ENCODE measurements around the gene SMAD1.

Gene SMAD1

GRCh38 chr4:145554691-145555090, 73.0 kb downstream of the SMAD1 start:
- DNase-seq (ENCODE audit: low read depth in 2 of 2) = no peak
- no peak overlapping the region for H3K4me3 ChIP-seq (replicated peaks in 1 of 2; ENCODE audit: low read depth in 2 of 2, low read length in 2 of 2)
- no peak for TF ChIP-seq CTCF (IDR thresholded peaks at IDR 0.05; ENCODE audit: low read depth, low read length)

GRCh38 chr4:145557720-145558119, 76.1 kb downstream of the SMAD1 start:
- H3K4me3 ChIP-seq (replicated peaks in 1 of 2; ENCODE audit: low read depth in 2 of 2, low read length in 2 of 2) = no peak overlapping the region
- TF ChIP-seq CTCF (IDR thresholded peaks at IDR 0.05; ENCODE audit: low read depth, low read length) = peak; percentile 97
- DNase-seq (ENCODE audit: low read depth in 2 of 2) = peak; percentile 80 to 84

- TF ChIP-seq CTCF (IDR thresholded peaks at IDR 0.05; ENCODE audit: low read depth, low read length) = no peak
- no peak for DNase-seq (ENCODE audit: low read depth in 2 of 2)
- H3K4me3 ChIP-seq (replicated peaks in 1 of 2; ENCODE audit: low read depth in 2 of 2, low read length in 2 of 2) = no peak overlapping the region
Observed at GRCh38 chr4:145563293-145563985, 81.8 kb downstream of the SMAD1 start.

- TF ChIP-seq CTCF (IDR thresholded peaks at IDR 0.05; ENCODE audit: low read depth, low read length) = no peak
- DNase-seq (ENCODE audit: low read depth in 2 of 2) = peak in 1 of 2 donors; percentile 9
- no peak overlapping the region for H3K4me3 ChIP-seq (replicated peaks in 1 of 2; ENCODE audit: low read depth in 2 of 2, low read length in 2 of 2)
Observed at GRCh38 chr4:145564540-145564939, 82.9 kb downstream of the SMAD1 start.

- DNase-seq (ENCODE audit: low read depth in 2 of 2) = peak in 1 of 2 donors; percentile 37
- no peak for TF ChIP-seq CTCF (IDR thresholded peaks at IDR 0.05; ENCODE audit: low read depth, low read length)
- no peak overlapping the region for H3K4me3 ChIP-seq (replicated peaks in 1 of 2; ENCODE audit: low read depth in 2 of 2, low read length in 2 of 2)
Observed at GRCh38 chr4:145565328-145565727, 83.7 kb downstream of the SMAD1 start.

- no peak for DNase-seq (ENCODE audit: low read depth in 2 of 2)
- no peak overlapping the region for H3K4me3 ChIP-seq (replicated peaks in 1 of 2; ENCODE audit: low read depth in 2 of 2, low read length in 2 of 2)
- no peak for TF ChIP-seq CTCF (IDR thresholded peaks at IDR 0.05; ENCODE audit: low read depth, low read length)
Observed at GRCh38 chr4:145566086-145566708, 84.5 kb downstream of the SMAD1 start.
